Effector CD8-positive, alpha-beta T cell (primary cell): ENCODE data around the gene SLC5A2.
A peak's percentile ranks its signal among the peaks of the same experiment; 100 is the strongest.

Experiments
- DNase-seq: peaks from one replicate; lab custom pipeline; 2025; lab: John Stamatoyannopoulos, UW

The SLC5A2 gene

GRCh38 chr16:31459687-31460581 lies 23.0 kb upstream of the SLC5A2 start:
- peak; percentile 100 for DNase-seq

GRCh38 chr16:31460582-31461002 lies 22.3 kb upstream of the SLC5A2 start:
- no peak for DNase-seq

DNA sequence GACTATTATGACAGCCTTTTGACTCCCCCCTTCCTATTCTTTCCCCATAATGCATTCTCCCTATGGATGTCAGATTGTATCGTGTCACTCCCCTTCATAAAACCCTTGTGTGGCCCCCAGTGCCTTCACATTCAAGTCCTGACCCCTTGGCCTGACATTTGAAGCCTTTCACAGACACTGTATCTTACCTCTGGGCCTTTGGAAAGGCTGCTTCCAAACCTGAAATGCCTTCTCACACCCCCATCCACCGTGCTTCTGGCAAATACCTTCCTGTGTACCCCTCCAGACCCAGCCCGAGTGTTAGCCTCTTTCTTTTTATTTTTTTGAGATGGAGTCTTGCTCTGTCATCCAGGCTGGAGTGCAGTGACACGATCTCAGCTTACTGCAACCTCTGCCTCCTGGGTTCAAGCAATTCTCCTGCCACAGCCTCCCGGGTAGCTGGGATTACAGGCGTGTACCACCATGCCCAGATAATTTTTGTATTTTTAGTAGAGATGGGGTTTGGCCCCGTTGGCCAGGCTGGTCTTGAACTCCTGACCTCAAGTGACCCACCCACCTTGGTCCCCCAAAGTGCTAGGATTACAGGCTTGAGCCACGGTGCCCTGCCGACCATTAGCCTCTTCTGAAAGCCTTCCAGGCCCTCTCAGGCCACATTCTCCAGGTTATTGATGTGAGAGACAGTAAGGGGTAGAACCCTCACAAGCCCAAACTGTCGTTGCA lies 21.6 kb upstream of the SLC5A2 start:
- no peak for DNase-seq

- DNase-seq, result no peak
Observed at GRCh38 chr16:31461921-31462804, 20.8 kb upstream of the SLC5A2 start.

DNA sequence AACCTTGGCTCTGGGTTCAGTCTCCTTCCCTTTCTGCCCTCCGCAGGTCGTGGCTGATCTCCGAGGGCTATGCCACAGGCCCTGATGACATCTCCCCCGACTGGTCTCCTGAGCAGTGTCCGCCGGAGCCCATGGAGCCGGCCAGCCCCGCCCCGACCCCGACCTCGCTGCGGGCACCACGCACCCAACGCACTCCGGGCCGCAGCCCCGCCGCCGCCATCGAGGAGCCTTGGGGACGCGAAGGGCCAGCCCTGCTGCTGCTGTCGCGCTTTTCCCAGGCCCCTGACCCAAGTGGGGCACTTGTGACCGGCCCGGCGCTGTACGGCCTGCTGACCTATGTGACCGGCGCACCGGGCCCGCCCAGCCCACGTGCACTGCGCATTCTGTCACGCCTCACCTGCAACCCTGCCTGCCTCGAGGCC lies 18.6 kb upstream of the SLC5A2 start:
- no peak for DNase-seq

DNA sequence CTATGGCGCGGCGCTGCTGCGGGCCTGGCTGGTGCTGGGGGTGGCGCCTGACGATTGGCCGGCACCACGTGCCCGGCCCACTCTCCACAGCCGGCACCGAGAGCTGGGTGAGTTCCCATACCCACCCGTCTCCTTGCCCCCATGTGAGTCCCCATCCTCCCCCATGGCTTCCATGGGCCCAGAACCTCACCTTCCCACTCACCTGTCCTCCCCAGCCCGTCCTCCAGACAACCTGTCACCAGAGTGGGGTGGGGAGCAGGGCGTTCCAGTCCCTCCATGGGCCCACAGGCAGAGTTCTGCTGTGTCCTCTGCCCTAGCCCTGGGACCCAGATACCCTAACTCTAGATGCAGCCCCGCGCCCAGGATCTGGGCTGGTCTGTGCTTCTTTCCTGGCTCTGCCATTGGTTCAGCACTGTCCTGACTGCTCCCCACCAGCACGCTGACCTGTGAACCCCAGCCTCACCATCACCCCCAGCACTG lies 18.1 kb upstream of the SLC5A2 start:
- DNase-seq, result no peak

GRCh38 chr16:31465788-31466370 lies 17.0 kb upstream of the SLC5A2 start:
- no peak for DNase-seq

GRCh38 chr16:31466381-31466841 lies 16.5 kb upstream of the SLC5A2 start:
- no peak for DNase-seq

DNA sequence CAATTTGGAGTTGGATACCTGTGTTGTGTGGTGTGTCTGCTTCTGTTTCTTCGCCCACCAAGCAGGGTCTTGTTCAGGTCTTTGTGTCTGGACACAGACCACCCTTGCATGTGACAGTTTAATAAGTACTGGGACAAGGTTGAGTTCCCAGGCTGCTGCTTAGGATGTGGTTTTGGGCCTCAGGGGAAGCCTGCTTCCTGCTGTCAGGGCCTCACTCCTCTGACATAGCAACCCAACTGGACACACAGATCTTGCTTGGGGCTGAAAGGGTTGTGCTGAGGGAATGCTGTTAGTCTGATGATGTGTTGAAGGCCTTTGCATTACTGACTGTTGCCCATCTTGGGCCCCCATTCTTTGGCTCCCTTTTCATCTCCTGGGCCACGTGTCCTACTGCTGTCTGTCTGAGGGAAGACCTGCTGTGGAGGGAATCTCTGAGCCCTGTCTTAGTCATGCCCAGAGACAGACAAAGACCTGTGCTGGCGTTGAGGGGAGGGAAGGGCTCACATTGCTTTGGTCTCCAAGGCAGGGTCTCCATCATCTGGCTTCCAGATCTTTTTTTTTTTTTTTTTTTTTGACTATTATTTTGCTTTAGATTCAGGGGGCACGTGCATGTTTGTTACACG lies 15.7 kb upstream of the SLC5A2 start:
- no peak for DNase-seq

DNA sequence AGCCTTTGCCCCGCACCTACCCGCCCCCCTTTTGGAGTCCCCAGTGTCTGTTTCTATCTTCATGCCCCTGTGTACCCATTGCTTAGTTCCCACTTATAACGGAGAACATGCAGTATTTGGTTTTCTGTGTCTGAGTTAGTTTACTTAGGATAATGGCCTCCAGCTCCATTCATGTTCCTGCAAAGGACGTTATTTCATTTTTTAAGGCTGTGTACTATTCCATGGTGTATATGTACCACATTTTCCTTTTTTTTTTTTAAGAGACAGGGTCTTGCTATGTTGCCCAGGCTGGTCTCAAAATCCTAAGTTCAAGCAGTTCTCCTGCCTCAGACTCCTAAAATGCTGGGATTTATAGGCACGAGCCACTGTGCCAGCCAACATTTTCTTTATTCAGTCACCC lies 15.1 kb upstream of the SLC5A2 start:
- DNase-seq, result no peak

- DNase-seq, result no peak
Observed at GRCh38 chr16:31470615-31471014, 12.3 kb upstream of the SLC5A2 start.

GRCh38 chr16:31471241-31471874 lies 11.6 kb upstream of the SLC5A2 start:
- DNase-seq, result no peak

DNA sequence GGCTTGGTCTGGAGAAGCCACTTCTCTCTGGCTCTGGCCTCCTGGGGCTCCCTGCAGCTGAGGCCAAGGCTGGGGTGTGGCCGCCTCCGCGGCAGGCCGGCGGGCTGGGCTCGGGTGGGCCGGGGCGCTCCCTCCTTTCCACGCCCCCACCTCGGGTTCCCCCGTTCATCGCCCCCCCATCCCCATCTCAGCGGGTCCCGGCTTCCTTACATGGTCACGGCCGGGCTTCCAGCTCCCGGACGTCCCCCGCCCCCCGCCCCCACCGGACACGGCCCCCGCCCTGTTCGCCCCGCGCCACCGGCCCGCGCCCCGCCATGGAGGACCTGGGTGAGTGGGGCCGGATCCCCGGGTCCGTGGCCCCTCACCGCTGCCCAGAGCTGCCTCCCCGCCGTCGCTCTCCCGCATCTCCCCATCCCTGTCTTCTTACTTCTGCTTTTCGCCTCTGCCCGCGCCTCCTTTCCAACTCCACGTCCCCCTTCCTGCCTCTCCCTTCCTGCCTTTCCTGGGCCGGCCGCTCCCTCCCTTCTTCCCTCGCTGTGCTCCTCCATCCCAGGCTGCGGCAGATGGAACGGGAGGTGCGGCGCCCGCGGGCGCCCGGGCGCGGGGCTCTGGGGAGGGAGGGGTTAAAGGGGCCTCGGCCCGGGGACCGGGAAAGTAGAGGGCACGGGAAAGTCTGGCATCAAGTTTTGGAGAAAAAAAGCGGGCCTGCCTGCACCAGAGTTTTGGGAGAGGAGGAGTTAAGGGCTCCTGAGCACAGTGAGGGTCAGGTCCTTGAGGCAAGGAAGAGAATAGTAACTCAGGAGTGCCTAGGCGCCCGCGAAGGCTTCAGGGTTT lies 10.8 kb upstream of the SLC5A2 start, which contains the start of gene TGFB1I1:
Gene TGFB1I1, plus strand, starts transcription at position 278 of the 834 bp plus-strand sequence. Its CDS starts 37 bp downstream, at position 315.
- DNase-seq, result no peak

GRCh38 chr16:31472709-31473203 lies 10.2 kb upstream of the SLC5A2 start:
- DNase-seq, result peak; percentile 19

GRCh38 chr16:31473264-31473984 lies 9.5 kb upstream of the SLC5A2 start:
- DNase-seq, result no peak

DNA sequence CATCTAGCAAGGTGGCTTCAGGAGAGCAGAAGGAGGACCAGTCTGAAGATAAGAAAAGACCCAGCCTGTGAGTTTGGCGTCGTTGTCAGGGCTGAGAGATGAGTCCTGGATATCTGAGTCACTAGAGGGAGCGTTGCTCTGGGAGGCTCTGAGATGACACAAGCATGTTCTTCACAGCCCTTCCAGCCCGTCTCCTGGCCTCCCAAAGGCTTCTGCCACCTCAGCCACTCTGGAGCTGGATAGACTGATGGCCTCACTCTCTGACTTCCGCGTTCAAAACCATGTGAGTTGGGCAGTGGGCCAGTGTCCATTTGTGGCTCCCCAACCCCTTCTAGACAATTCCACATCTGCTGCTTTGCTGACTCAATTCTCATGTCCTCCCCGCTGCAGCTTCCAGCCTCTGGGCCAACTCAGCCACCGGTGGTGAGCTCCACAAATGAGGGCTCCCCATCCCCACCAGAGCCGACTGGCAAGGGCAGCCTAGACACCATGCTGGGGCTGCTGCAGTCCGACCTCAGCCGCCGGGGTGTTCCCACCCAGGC lies 8.7 kb upstream of the SLC5A2 start:
- DNase-seq, result no peak

- DNase-seq, result no peak
Observed at GRCh38 chr16:31474773-31475738, 7.9 kb upstream of the SLC5A2 start.
